ENCODE data around the gene NR1D2.
"Not testable (repeated sequence)": the region's sequence is repeated elsewhere in the genome, so short reads cannot be mapped to it uniquely, and the experiment has no call there.

Gene NR1D2

DNA sequence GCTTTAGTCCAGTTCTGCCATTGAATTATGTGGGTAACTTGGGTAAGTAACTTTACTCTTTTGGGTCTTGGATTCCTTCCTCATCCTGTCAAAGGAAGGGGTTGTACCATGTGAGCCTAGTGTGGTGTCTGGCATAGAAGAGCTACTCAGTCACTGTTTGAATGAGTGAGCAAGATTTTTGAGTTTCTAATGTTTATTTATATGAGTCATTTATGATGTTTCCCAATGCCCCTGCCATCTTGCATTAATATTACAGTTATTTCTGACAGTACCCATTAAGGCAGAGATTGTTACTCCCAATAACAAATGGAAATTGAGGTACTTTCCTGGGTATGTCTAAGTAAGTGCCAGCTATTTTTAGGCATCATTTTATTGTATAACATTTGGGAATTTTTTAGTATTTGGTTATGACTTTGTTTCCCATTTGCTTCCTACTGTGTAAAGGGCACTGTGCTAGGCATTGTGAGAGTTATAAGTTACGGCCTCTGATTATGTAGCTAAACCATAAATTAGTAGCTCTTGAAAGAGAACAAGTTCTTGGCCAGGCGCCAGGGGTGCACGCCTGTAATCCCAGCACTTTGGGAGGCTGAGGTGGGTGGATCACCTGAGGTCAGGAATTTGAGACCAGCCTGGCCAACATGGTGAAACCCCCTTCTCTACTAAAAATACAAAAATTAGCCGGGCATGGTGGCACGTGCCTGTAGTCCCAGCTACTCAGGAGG is 23.5 kb downstream of the NR1D2 start:
- DNase-seq: no peak

DNA sequence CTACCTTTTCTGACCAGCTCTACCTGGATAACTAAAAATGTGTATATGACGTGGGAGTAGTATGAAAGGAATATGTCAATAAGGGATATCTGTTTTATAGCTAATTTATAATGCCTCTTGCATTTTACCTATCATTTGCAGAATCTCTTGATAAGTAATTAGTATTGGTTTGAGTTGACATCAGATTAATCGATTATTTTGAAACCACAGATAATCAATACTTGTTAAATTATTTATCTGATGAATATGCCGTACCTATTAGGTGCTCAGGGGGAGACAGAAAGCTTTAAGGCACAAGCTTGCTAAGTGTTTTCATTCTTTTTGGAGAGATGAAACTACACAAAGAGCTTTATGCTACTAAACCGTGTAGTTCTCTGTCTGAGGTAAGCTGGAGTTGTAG is 24.3 kb downstream of the NR1D2 start:
- DNase-seq: no peak

GRCh38 chr3:23971684-23972083 is 26.6 kb downstream of the NR1D2 start:
- DNase-seq: no peak

- no peak for DNase-seq
These were observed 31.5 kb downstream of the NR1D2 start for GRCh38 chr3:23976555-23976954.

- no peak for DNase-seq
These were observed 34.5 kb downstream of the NR1D2 start for GRCh38 chr3:23979569-23979968.

DNA sequence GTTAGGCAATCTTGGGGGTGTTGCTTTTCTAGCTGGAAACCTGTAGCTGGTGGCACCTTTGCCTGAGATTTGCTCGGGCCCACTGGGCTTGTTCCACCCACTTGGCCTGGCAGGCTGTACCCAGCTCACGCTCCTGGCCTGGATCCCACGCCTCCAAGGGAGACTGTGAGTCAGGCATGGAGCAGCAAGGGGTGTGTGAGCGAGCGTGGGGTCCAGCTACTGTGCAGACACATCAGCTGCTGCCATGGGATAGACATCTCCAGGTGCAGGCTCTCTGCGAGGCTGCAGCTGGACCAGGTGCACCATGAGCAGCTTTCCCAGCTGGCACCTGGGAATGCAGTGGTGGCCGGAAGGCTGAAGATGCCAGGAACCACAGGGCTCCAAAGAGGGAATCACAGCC is 36.0 kb downstream of the NR1D2 start:
- DNase-seq: no peak

DNA sequence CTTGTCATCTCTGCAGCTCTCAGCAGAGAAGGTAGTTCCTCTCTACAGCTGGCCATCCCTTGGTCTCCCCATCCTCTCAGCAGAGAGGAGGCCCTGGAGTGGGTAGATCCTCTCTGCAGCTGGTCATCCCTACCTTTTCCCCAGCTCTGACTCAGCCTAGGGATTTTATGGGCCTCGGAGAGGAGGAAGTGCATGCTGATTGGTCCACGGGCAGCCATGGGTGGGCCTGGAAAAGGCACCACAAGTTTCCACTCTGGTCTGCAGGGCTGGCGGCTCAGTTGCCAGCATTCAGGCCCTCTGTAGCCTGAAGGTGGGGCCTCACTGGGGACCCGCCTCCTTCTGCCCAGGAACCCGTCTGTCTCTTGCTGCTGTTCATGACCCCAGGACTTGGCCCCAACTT is 36.9 kb downstream of the NR1D2 start:
- no peak for DNase-seq

GRCh38 chr3:23984934-23985333 is 39.8 kb downstream of the NR1D2 start:
- DNase-seq: no peak

- DNase-seq: no peak
These were observed 40.9 kb downstream of the NR1D2 start for GRCh38 chr3:23985747-23986544.

DNA sequence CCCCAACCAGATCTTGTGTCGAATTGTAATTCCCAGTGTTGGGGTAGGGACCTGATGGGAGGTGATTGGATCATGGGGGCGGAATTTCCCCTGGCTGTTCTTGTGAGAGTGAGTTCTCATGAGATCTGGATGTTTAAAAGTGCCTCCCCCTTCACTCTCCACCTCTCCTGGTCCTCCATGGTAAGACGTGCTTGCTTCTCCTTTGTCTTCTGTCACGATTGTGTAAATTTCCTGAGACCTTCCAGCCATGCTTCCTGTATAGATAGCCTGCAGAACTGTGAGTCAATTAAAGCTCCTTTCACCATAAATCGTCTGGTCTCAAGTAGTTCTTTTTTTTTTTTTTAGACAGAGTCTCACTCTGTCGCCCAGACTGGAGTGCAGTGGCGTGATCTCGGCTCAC is 42.3 kb downstream of the NR1D2 start:
- DNase-seq: no peak

DNA sequence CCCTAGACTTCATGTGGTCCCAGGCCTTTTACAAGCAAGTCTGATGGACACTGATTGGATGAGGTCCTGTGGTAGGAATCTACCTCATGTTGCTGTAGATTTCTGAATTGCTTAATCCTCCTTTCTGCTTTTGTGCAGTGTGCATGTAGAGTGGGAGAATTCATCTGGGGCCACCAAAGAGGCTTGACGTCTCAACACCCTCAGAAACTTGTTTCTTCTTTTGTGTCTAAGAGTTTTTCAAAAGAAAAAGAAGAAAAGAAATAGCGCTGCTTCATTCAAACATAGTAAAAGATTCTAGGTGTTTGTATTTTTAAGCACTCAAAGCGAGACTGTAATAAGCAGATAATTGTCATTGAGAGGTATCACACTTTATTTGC is 46.2 kb downstream of the NR1D2 start:
- DNase-seq: peak; percentile 38

DNA sequence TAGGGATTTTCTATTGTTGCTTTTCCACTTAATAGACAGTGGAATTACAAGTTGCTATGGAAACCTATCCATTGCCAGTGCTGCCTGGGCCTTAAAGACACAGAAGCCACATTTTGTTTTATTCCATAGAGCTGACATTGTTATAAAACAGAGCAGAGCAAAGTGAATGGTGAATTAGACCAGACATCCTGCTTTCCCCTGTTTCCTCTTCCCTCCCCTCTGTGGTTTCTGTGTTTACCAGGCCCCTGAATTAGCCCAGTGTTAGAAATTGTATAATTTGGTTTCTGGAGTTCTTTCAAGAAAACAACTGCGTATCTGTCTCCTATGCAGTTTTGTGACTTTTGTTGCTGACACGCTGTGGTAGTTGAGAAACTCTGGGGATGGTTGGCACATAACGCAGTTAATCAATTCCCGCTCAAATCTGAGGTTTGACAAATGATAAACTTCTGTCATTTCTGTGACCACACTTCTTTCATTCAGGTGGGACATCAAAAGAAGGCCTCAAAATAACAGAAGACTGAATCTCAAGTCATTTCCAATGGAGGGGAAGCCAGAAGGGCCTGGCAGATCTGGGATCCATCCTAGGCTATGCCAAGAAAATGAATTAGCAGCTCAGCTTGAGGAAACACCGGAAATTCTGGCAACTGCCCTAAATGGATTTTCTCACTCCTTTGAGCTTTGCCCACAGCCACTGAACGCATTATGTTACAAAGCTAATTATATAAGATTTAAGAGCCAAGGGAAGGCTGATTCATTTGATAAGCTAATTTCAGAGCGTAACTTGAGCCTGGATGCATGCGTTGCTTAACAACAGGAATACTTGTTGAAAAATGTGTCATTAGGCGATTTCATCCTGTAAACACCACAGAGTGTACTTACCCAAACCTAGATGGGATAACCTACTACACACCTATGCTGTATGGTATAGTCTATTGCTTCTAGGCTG is 46.9 kb downstream of the NR1D2 start:
- peak; percentile 70 for DNase-seq

- DNase-seq: no peak
These were observed 48.6 kb downstream of the NR1D2 start for GRCh38 chr3:23993556-23994243.

GRCh38 chr3:23994244-23994569 is 49.1 kb downstream of the NR1D2 start:
- DNase-seq: no peak

DNA sequence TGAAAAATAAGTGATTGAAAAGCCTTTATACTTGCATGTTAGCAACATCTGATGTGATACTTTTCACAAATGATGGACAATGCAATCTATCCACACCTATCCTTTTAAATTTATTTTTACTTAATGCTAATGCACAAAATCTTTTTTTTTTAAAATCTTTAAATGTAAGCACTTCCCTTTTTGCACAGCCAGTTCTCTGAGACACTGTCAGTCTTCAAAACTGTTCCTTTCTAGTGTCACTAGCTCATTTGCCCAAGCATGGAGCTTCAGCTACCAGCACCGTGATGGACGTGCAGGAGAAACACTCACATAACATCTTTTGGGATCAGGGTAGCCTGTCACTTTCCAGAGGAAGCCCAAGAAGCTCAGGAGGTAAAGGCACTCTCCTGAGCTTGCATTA is 50.1 kb downstream of the NR1D2 start:
- no peak for DNase-seq

GRCh38 chr3:23996095-23996524 is 51.0 kb downstream of the NR1D2 start:
- no peak for DNase-seq

DNA sequence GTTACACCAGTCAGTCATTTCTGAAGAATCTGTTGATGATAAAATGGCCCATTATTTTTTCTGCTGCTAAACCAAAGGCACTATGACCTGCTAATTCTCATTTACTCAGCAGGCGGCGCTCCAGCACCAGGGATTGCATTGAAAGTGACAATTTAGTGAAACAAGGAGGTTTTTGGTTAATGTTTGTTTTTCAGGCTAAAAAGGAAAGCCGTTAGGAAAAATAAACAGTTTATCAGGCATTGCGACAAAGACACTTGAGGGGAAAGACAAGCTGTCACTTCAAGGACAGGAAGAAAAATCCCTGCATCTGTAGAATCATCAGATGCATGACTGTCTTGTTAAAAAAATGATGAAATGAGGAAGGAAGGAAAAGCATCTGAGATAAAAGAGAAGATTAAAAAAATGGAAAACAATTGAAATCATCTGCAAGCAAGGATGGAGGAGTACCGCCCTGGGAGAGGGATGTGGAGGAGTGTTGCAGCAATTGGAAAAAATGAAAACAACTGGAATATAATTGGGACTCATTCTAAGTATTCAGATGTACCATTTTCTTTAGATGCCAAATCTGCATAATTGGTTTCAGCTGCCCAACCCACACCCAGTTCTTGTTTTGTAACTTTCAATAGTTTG is 54.0 kb downstream of the NR1D2 start:
- DNase-seq: peak; percentile 52

- DNase-seq: no peak
These were observed 57.0 kb downstream of the NR1D2 start for GRCh38 chr3:24002129-24002528.

DNA sequence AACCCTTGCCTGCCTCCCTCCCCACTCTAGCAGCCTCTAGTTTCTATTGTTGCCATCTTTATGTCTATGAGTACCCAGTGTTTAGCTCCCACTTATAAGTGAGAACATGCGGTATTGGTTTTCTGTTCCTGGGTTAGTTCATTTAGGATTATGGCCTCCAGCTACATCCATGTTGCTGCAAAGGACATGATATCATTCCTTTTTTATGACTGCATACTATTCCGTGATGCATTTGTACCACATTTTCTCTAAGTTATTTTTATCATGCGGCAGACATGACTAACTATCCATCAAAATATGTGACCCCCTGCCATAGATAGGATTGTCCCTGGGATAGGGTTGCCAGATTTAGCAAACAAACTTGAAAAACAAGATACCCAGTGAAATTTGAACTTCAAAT is 58.4 kb downstream of the NR1D2 start:
- no peak for DNase-seq

- no peak for DNase-seq
These were observed 59.3 kb downstream of the NR1D2 start for GRCh38 chr3:24004171-24004938.

DNA sequence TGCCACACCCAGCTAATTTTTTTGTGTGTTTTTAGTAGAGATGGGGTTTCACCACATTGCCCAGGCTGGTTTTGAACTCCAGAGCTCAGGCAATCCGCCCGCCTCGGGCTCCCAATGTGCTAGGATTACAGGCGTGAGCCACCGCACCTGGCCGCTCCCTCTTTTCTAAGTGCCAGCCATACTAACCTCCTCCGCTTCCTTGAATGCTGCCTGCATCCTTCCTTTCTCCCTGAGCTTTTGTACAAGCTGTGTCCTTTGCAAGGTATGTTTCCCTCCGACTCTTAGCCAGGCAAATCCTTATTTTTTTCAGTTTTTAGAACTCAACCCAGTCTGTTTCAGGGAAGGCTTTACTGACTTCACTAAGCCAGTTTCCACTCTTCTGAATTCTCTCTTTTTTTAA is 60.6 kb downstream of the NR1D2 start:
- no peak for DNase-seq

- DNase-seq: not testable (repeated sequence)
These were observed 65.7 kb downstream of the NR1D2 start for GRCh38 chr3:24010834-24011233.

Data from NCI-H146 (cell line).